Neuronal stem cell (in vitro differentiated cells): ENCODE data around the gene VPS33B.

Source experiments
- DNase-seq: peaks from one replicate; pipeline ENCODE4 v3.0.0-alpha.2; 2013; ENCODE audit warnings: low spot score
- H2AFZ ChIP-seq: one replicate; pipeline ENCODE4 v1.6.1; 2013; ENCODE audit warnings: mild to moderate bottlenecking, low read length, inconsistent platforms
- H2AK5ac ChIP-seq: 2 replicates; pipeline ENCODE4 v1.6.1; 2013; ENCODE audit warnings: low read depth, mild to moderate bottlenecking, inconsistent platforms, low read length, moderate library complexity, mixed read lengths
- H2BK120ac ChIP-seq: 2 replicates; pipeline ENCODE4 v1.6.1; 2013; ENCODE audit warnings: low read depth, mild to moderate bottlenecking, inconsistent platforms, low read length, moderate library complexity, mixed read lengths
- H2BK12ac ChIP-seq: one replicate; pipeline ENCODE4 v1.6.1; 2013; ENCODE audit warnings: low read length, inconsistent platforms
- H2BK15ac ChIP-seq: 2 replicates; pipeline ENCODE4 v1.6.1; 2013; ENCODE audit warnings: mild to moderate bottlenecking, low read length, inconsistent platforms, mixed read lengths
- H2BK5ac ChIP-seq: one replicate; pipeline ENCODE4 v1.6.1; 2013; ENCODE audit warnings: inconsistent platforms, mild to moderate bottlenecking, low read length, moderate library complexity
- H3K14ac ChIP-seq: one replicate; pipeline ENCODE4 v1.6.1; 2013; ENCODE audit warnings: low read length, inconsistent platforms
- H3K18ac ChIP-seq: 2 replicates; pipeline ENCODE4 v1.6.1; 2013; ENCODE audit warnings: low read length, inconsistent platforms
- H3K23ac ChIP-seq: 2 replicates; pipeline ENCODE4 v1.6.1; 2013; ENCODE audit warnings: low read depth, mild to moderate bottlenecking, mixed read lengths, low read length, inconsistent platforms; ENCODE audit not compliant: poor library complexity
- H3K27ac ChIP-seq: replicated peaks from 3 replicates; pipeline ENCODE4 v1.5.1; 2013; ENCODE audit warnings: low read length, inconsistent platforms
- H3K27me3 ChIP-seq, 3 experiments: 2 replicates each; pipeline ENCODE4 v1.6.1; 2013; ENCODE audit warnings: low read length in 3 of 3, mild to moderate bottlenecking in 2 of 3, inconsistent platforms in 1 of 3, low read depth in 1 of 3, mixed read lengths in 1 of 3, moderate library complexity in 1 of 3; ENCODE audit not compliant: control insufficient read depth in 3 of 3, insufficient read depth in 3 of 3
- H3K36me3 ChIP-seq, 2 donors: replicated peaks in 1 of 2; 2 replicates each; pipeline ENCODE4 v1.6.1; 2013; ENCODE audit warnings: low read length in 2 of 2; ENCODE audit not compliant: control insufficient read depth in 2 of 2, insufficient read depth in 2 of 2
- H3K4ac ChIP-seq: 2 replicates; pipeline ENCODE4 v1.6.1; 2013; ENCODE audit warnings: inconsistent platforms, mild to moderate bottlenecking, low read length, moderate library complexity
- H3K4me1 ChIP-seq, 2 donors: 1 replicate in 1 of 2; 2 replicates in 1 of 2; pipeline ENCODE4 v1.6.1; 2013; ENCODE audit warnings: low read length in 2 of 2, low read depth in 1 of 2; ENCODE audit not compliant: control insufficient read depth in 2 of 2, insufficient read depth in 1 of 2
- H3K4me2 ChIP-seq: one replicate; pipeline ENCODE4 v1.6.1; 2013; ENCODE audit warnings: mild to moderate bottlenecking, low read length, inconsistent platforms; ENCODE audit not compliant: insufficient read depth, poor library complexity, severe bottlenecking
- H3K4me3 ChIP-seq, 2 donors: 2 replicates each; pipeline ENCODE4 v1.5.1; 2013; ENCODE audit warnings: low read length in 2 of 2, mild to moderate bottlenecking in 2 of 2, inconsistent platforms in 1 of 2, moderate library complexity in 1 of 2
- H3K79me1 ChIP-seq: one replicate; pipeline ENCODE4 v1.6.1; 2013; ENCODE audit warnings: low read depth, mild to moderate bottlenecking, inconsistent platforms, low read length, moderate library complexity
- H3K9ac ChIP-seq: one replicate; pipeline ENCODE4 v1.6.1; 2013; ENCODE audit warnings: mild to moderate bottlenecking, low read depth, low read length, inconsistent platforms; ENCODE audit not compliant: poor library complexity
- H3K9me3 ChIP-seq, 2 donors: replicated peaks in 1 of 2; 2 replicates each; pipeline versions ENCODE3 to v1.6.1; 2013; ENCODE audit warnings: low read length in 2 of 2, mild to moderate bottlenecking in 2 of 2, inconsistent platforms in 1 of 2, low read depth in 1 of 2, mixed read lengths in 1 of 2, moderate library complexity in 1 of 2; ENCODE audit not compliant: control insufficient read depth in 2 of 2, insufficient read depth in 1 of 2
- H4K8ac ChIP-seq: one replicate; pipeline ENCODE4 v1.6.1; 2013; ENCODE audit warnings: low read depth, mild to moderate bottlenecking, inconsistent platforms, low read length, moderate library complexity
- H4K91ac ChIP-seq: one replicate; pipeline ENCODE4 v1.6.1; 2013; ENCODE audit warnings: low read length, low read depth, mild to moderate bottlenecking, inconsistent platforms; ENCODE audit not compliant: poor library complexity
- WGBS, 2 donors: extraction: QIAGEN DNeasy Blood & Tissue Kit; methylation state at CpG; one replicate each; pipeline ENCODE4 v1.1.7; 2013; ENCODE audit warnings: missing lambda C conversion rate in 2 of 2, mixed read lengths in 1 of 2; ENCODE audit not compliant: insufficient read length in 2 of 2, insufficient replicate concordance in 1 of 2; ENCODE audit errors: extremely low coverage in 2 of 2; 5-methylcytosine and 5-hydroxymethylcytosine counted together

The VPS33B gene

DNA sequence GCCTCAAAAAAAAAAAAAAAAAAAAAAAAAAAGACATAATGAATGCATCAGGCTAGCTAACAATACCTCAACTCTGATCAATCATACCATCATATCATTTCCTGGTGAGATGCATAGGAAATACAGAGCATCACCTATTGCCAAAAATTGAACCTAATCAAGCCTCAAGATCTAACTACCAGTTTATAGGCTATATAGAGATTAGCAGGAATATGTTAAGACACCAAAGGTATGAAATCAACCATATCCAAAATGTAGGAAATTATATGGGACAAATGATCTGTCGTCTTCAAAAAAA is 387 bp upstream of the VPS33B start:
- H4K8ac ChIP-seq, result no peak overlapping the region
- no CpG with 5 or more reads among the region's 1 CpG for WGBS, 2 donors
- H2BK5ac ChIP-seq, result no peak overlapping the region
- H2AK5ac ChIP-seq, result no peak overlapping the region
- H3K14ac ChIP-seq, result no peak overlapping the region
- no peak overlapping the region for H3K18ac ChIP-seq
- H3K23ac ChIP-seq, result peak overlapping the region; percentile 21
- H2BK120ac ChIP-seq, result no peak overlapping the region
- H3K9me3 ChIP-seq, result peaks cover 0 to 2% of the 10 kb centered on the region in 2 donors
- peak overlapping the region; percentile 73 to 95 for H3K4me3 ChIP-seq
- no peak overlapping the region for H2BK12ac ChIP-seq
- no peaks in the 10 kb centered on the region for H3K79me1 ChIP-seq
- H3K27ac ChIP-seq, result no peak overlapping the region
- H3K4ac ChIP-seq, result no peak overlapping the region
- H3K4me2 ChIP-seq, result peak overlapping the region; percentile 2
- no peak overlapping the region for H3K9ac ChIP-seq
- peaks cover 2 to 8% of the 10 kb centered on the region in 2 donors for H3K4me1 ChIP-seq
- H3K27me3 ChIP-seq, result no peaks in the 10 kb centered on the region
- H3K36me3 ChIP-seq, result peaks cover 2 to 12% of the 10 kb centered on the region in 2 donors
- H2BK15ac ChIP-seq, result no peak overlapping the region
- no peak for DNase-seq
- peak overlapping the region; percentile 84 for H2AFZ ChIP-seq
- H4K91ac ChIP-seq, result no peak overlapping the region

DNA sequence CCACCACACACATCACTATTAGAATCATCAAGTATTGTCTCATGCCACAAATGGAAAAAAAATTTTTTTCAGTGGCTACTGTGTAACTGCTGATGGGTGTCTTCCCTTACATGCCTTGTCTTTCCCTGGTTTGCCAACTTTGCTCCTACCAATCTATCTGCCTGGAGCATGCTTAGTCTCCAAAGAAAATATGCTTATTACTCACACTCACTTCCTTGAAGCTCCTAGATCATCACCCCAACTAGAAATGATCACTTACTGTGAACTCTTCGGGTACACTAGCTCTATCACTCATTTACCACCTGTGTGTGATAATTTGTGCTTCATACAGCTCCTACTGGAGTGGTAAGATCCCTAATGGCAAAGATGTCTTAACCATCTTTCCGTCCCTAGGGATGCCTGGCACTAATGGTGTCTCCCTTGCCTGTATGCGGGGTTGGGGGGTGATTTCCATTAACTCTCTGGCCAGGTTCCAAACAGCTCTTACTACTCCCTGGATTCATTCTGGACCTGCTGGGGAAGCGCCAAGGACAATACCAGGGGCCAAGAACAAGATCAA is 799 bp downstream of the VPS33B start:
- Histone ChIP-seq H3K79me1 (no peaks in the 10 kb centered on the region), H2AK5ac (no peak overlapping the region), H3K36me3 (peaks cover 3 to 21% of the 10 kb centered on the region in 2 donors), H3K23ac (no peak overlapping the region), H3K27me3 (no peaks in the 10 kb centered on the region), H3K4ac (no peak overlapping the region), H2BK5ac (no peak overlapping the region), H3K9me3 (peaks cover 0 to 2% of the 10 kb centered on the region in 2 donors), H2BK15ac (no peak overlapping the region), H2BK120ac (no peak overlapping the region), H3K9ac (peak overlapping the region; percentile 89), H4K91ac (no peak overlapping the region), H4K8ac (no peak overlapping the region), H2BK12ac (no peak overlapping the region), H3K14ac (no peak overlapping the region), H2AFZ (peak overlapping the region; percentile 84), H3K4me3 (peak overlapping the region; percentile 73 to 95), H3K27ac (no peak overlapping the region), H3K4me1 (peaks cover 2 to 8% of the 10 kb centered on the region in 2 donors), H3K4me2 (peak overlapping the region; percentile 77), H3K18ac (no peak overlapping the region)
- WGBS, 2 donors, result no CpG with 5 or more reads among the region's 4 CpGs
- DNase-seq, result no peak

DNA sequence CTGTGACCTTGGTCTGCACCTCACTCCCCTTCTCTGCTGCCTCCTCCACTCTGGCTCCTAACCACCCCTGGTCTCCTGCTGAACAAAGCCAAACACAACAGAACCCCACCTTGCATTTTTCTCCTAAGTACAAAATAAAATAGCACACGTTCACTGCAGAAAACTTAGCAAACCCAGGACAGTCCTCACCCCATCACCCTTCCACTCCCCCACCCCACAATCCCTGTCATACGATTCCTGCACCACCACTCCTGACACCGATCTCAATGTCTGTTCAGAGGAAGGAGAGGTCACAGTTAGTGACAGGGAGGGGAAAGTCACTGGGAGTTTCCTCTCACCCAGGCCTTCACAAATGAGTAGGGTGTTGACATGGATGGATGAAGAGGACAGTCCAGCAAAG is 4.2 kb downstream of the VPS33B start:
- H2BK5ac ChIP-seq, result no peak overlapping the region
- no peak overlapping the region for H3K4me2 ChIP-seq
- H4K8ac ChIP-seq, result no peak overlapping the region
- H3K27ac ChIP-seq, result no peak overlapping the region
- H3K36me3 ChIP-seq, result peaks cover 13 to 43% of the 10 kb centered on the region in 2 donors
- no peak overlapping the region for H2AFZ ChIP-seq
- H2BK15ac ChIP-seq, result no peak overlapping the region
- H3K23ac ChIP-seq, result no peak overlapping the region
- no peak overlapping the region for H3K4me3 ChIP-seq
- H3K18ac ChIP-seq, result no peak overlapping the region
- peaks cover 0 to 2% of the 10 kb centered on the region in 2 donors for H3K9me3 ChIP-seq
- H2BK12ac ChIP-seq, result no peak overlapping the region
- H4K91ac ChIP-seq, result no peak overlapping the region
- H3K4ac ChIP-seq, result no peak overlapping the region
- no peaks in the 10 kb centered on the region for H3K27me3 ChIP-seq
- H3K4me1 ChIP-seq, result peaks cover 2 to 8% of the 10 kb centered on the region in 2 donors
- WGBS, 2 donors, result no CpG with 5 or more reads among the region's 3 CpGs
- H3K14ac ChIP-seq, result no peak overlapping the region
- no peak for DNase-seq
- H3K79me1 ChIP-seq, result no peaks in the 10 kb centered on the region
- H3K9ac ChIP-seq, result no peak overlapping the region
- no peak overlapping the region for H2BK120ac ChIP-seq
- no peak overlapping the region for H2AK5ac ChIP-seq

GRCh38 chr15:91017716-91018115 is 4.7 kb downstream of the VPS33B start:
- Histone ChIP-seq H3K9me3 (peaks cover 0 to 2% of the 10 kb centered on the region in 2 donors), H2BK15ac (no peak overlapping the region), H3K4me2 (no peak overlapping the region), H2AK5ac (no peak overlapping the region), H3K9ac (no peak overlapping the region), H3K79me1 (no peaks in the 10 kb centered on the region), H4K8ac (no peak overlapping the region), H3K18ac (no peak overlapping the region), H4K91ac (no peak overlapping the region), H3K27me3 (no peaks in the 10 kb centered on the region), H2BK5ac (no peak overlapping the region), H3K4me1 (peaks cover 2 to 8% of the 10 kb centered on the region in 2 donors), H3K4me3 (no peak overlapping the region), H3K36me3 (peaks cover 13 to 48% of the 10 kb centered on the region in 2 donors), H3K27ac (no peak overlapping the region), H3K4ac (no peak overlapping the region), H3K14ac (no peak overlapping the region), H2BK120ac (no peak overlapping the region), H2AFZ (no peak overlapping the region), H3K23ac (no peak overlapping the region), H2BK12ac (no peak overlapping the region)
- no peak for DNase-seq
- WGBS, 2 donors, result no CpG with 5 or more reads among the region's 5 CpGs
